Hippocampal formation (tissue), 2 donors: Measurements from ENCODE around the gene ZNF212.
A peak's percentile ranks its signal among the peaks of the same experiment; 100 is the strongest.

Experiments
- DNase-seq, 2 donors: peaks; one replicate each; lab custom pipeline; 2025; lab: John Stamatoyannopoulos, UW

ZNF212 gene

GRCh38 chr7:149239345-149240143, at the start of gene ZNF212:
Gene ZNF212 (plus strand): TSS chr7:149239651. CDS start chr7:149239779, 128 bp downstream.
- DNase-seq: peak; percentile 83 to 86

DNA sequence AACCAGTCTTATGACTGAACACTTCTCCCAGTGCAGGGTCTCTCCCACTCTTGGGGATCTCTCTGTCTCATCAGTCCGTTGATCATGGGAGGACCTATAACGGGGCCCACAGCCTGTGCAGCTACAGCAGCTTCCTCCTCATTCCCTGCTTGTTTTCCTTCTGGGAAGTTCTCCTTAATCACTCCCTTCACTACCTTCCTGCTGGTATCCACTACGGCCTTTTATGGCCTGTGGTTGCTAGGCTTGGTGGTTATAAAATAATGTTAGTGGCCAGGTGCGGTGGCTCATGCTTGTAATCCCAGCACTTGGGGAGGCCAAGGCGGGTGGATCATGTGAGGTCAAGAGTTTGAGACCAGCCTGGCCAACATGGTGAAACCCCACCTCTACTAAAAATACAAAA, 47.6 kb upstream of the ZNF212 start:
- no peak for DNase-seq

DNA sequence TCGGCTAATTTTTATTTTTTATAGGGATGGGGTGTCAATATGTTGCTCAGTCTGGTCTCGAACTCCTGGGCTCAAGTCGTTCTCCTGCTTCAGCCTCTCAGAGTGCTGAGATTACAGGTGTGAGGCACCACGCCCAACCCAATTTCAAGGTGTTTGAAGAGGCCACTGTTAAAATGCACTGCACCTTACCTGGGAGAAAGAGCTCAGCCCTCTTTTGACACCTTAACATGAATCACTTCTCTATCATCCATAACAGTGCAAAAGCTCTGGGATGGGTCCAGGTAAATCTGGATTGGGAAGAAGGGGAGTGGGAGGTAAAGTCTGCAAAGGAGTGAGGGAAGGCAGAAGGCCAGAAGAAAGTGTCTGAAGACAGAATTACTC, 44.7 kb upstream of the ZNF212 start:
- DNase-seq: no peak

GRCh38 chr7:149195180-149196150, 44.0 kb upstream of the ZNF212 start, which contains the start of gene ZNF282:
Gene ZNF282 (plus strand): TSS chr7:149195546. CDS start chr7:149195590, 44 bp downstream.
- DNase-seq: peak; percentile 89 to 93

DNA sequence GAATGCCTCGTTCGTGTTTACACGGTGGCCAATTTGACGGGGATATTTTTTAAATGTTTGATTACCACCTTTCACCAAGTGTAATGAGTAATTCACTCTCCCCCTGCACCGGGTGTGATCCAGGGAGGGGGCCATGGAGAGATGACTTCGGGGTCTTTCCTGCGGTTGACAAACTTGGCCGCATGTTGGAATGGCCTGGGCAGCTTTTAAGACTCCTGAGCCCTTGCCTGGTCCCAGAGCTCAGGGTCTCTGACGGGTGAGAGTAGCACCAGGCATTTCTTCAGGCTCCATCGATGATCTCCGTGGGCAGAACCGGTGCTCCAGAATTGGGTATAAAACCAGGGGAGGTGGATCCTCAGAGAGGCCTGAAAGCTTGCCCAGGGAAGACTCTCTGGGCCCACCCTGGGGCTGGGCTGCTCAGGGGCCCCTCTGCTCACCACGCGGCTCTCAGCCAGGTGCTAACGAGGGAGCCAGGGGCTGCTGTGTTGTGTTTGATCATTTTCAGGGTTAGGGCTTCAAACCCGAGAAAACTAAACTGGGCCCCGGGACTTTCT, 43.2 kb upstream of the ZNF212 start:
- DNase-seq: no peak

- no peak for DNase-seq
These were observed 42.7 kb upstream of the ZNF212 start for GRCh38 chr7:149196705-149197171.

GRCh38 chr7:149197675-149198074, 41.8 kb upstream of the ZNF212 start:
- no peak for DNase-seq

GRCh38 chr7:149198161-149198816, 41.2 kb upstream of the ZNF212 start:
- DNase-seq: no peak

GRCh38 chr7:149199234-149199995, 40.0 kb upstream of the ZNF212 start:
- DNase-seq: no peak

DNA sequence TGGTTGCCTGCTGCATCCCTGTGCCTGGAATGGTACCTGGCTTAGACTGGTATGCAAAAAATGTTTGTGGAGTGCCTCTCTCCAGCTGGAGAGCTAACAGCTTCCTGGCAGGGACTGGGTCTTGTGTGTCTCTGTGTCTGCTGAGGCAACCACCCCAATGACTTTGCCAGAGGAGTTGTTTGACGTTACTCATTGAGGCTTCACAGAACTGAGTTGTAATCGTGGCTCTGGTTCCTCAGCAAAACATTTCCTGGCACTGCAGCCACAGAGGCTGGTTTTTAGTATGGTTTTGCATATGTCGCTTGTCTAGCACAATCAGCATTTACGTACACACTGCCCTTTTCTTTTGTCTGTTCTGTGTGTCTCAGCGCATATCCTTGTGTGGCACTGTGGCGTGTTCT, 36.6 kb upstream of the ZNF212 start:
- no peak for DNase-seq

GRCh38 chr7:149205690-149206381, 33.6 kb upstream of the ZNF212 start:
- no peak for DNase-seq

- no peak for DNase-seq
These were observed 32.0 kb upstream of the ZNF212 start for GRCh38 chr7:149207324-149208035.

DNA sequence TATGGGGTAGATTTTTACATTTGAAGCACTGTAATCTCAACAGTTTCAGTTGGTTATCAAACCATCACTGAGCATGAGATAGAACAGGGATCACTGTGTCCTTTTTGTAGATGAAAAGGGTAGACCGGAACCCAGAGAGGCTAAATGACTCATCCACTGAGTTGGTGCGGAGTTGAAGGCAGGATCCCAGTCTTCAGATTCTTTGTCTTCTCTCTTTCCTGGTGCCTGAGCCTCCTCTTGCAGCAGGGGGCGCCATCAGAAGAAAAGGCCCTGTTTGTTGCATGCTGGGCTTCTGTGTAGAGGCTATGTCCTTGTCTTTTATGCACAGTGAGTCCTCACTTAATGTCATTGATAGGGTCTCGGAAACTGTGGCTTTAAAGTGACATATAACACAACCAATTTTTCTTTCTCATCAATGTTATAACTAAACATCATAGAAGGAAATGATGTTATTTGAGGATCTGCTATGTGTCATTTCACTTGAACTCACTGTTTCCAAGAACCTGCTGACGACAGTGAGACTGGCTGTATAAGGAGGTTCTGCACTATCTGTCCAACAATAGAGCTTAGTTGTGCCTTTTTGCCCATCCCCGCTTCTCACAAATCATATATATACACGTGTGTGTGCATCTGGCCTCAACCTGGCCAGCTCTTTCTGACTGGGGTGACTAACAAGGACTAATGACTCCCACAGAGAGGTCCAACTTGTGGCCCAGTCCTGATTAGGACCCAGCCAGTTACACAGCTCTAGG, 29.8 kb upstream of the ZNF212 start:
- DNase-seq: no peak

GRCh38 chr7:149210551-149210950, 28.9 kb upstream of the ZNF212 start:
- no peak for DNase-seq

- no peak for DNase-seq
These were observed 25.3 kb upstream of the ZNF212 start for GRCh38 chr7:149214020-149214720.

DNA sequence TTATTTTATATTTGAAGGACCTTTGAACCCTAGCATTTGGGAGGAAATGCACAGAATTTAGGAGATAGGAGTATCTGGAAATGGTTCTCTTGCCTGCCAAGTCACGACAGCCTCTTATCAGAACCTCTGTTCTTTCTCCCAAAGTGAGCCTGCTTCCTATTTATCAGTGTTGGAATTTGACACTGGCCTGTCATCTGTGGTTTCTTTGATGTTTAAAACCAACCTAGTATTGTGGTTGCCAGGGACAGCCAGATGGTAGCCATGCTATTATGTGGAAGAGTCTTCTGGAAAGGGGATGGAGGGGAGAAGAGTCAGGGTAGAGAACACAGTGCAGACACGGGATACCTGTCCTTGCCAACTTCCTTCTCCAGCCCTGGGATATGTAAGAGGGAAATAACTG, 23.0 kb upstream of the ZNF212 start:
- no peak for DNase-seq

- no peak for DNase-seq
These were observed 21.9 kb upstream of the ZNF212 start for GRCh38 chr7:149217570-149217969.
